MM.1S (cell line): Measurements from ENCODE around the gene TBC1D5.

Experiments used
- DNase-seq: peaks from one replicate; pipeline ENCODE4 v3.0.0-alpha.2; 2015
- H2AFZ ChIP-seq: fragments of 300-600 bp; sonication (generic); 2 replicates; pipeline ENCODE4 v1.6.0; 2016; ENCODE audit warnings: antibody characterized with exemption, low read length
- H3F3A ChIP-seq: fragments of 300-600 bp; sonication (generic); 2 replicates; pipeline ENCODE4 v1.6.1; 2016; ENCODE audit warnings: mild to moderate bottlenecking, antibody characterized with exemption, low read length, moderate library complexity, mixed read lengths; ENCODE audit not compliant: insufficient read depth
- H3K27ac ChIP-seq: fragments of 300-600 bp; sonication (generic); 2 replicates; pipeline ENCODE4 v1.5.1; 2016; ENCODE audit warnings: mild to moderate bottlenecking, low read length
- H3K27me3 ChIP-seq: fragments of 300-600 bp; sonication (generic); replicated peaks from 2 replicates; pipeline ENCODE4 v1.6.0; 2016; ENCODE audit warnings: low read length; ENCODE audit not compliant: insufficient read depth
- H3K36me3 ChIP-seq: fragments of 300-600 bp; sonication (generic); replicated peaks from 2 replicates; pipeline ENCODE4 v1.6.1; 2016; ENCODE audit warnings: mild to moderate bottlenecking, low read length, mixed read lengths; ENCODE audit not compliant: insufficient read depth
- H3K4me1 ChIP-seq: fragments of 300-600 bp; sonication (generic); 2 replicates; pipeline ENCODE4 v1.6.1; 2016; ENCODE audit warnings: low read length, mixed read lengths
- H3K4me2 ChIP-seq: fragments of 300-600 bp; sonication (generic); 2 replicates; pipeline ENCODE4 v1.6.0; 2016; ENCODE audit warnings: low read depth, low read length
- H3K4me3 ChIP-seq: fragments of 300-600 bp; sonication (generic); 2 replicates; pipeline ENCODE4 v1.5.1; 2016; ENCODE audit warnings: low read length, mixed read lengths
- H3K79me2 ChIP-seq: fragments of 300-600 bp; sonication (generic); 2 replicates; pipeline ENCODE4 v1.6.1; 2016; ENCODE audit warnings: mixed run types, low read length, mixed read lengths
- H3K9ac ChIP-seq: fragments of 300-600 bp; sonication (generic); 2 replicates; pipeline ENCODE4 v1.6.1; 2016; ENCODE audit warnings: low read length, mixed read lengths
- H3K9me2 ChIP-seq: fragments of 300-600 bp; sonication (generic); replicated peaks from 2 replicates; pipeline ENCODE4 v1.6.1; 2016; ENCODE audit warnings: mild to moderate bottlenecking, low read length, mixed read lengths; ENCODE audit not compliant: insufficient read depth
- H3K9me3 ChIP-seq: fragments of 300-600 bp; sonication (generic); replicated peaks from 2 replicates; pipeline ENCODE4 v1.6.1; 2016; ENCODE audit warnings: mild to moderate bottlenecking, low read length, mixed read lengths; ENCODE audit not compliant: insufficient read depth
- H4K20me1 ChIP-seq: fragments of 300-600 bp; sonication (generic); 2 replicates; pipeline ENCODE4 v1.6.1; 2016; ENCODE audit warnings: mild to moderate bottlenecking, low read length, moderate library complexity, mixed read lengths; ENCODE audit not compliant: insufficient read depth
- CTCF ChIP-seq: fragments of 300-600 bp; sonication (generic); IDR thresholded peaks from 2 replicates; pipeline ENCODE4 v1.5.1; 2016; ENCODE audit warnings: antibody characterized with exemption, low read length, mixed read lengths
- EZH2 ChIP-seq: fragments of 300-600 bp; sonication (generic); optimal IDR thresholded peaks from 2 replicates; pipeline ENCODE3; 2017; ENCODE audit warnings: low read depth, mild to moderate bottlenecking, antibody characterized with exemption, low read length, mixed read lengths
- EZH2phosphoT487 ChIP-seq: fragments of 300-600 bp; sonication (generic); IDR thresholded peaks from 2 replicates; pipeline ENCODE4 v1.6.1; 2018; ENCODE audit warnings: antibody characterized with exemption, low read length

TBC1D5 gene

DNA sequence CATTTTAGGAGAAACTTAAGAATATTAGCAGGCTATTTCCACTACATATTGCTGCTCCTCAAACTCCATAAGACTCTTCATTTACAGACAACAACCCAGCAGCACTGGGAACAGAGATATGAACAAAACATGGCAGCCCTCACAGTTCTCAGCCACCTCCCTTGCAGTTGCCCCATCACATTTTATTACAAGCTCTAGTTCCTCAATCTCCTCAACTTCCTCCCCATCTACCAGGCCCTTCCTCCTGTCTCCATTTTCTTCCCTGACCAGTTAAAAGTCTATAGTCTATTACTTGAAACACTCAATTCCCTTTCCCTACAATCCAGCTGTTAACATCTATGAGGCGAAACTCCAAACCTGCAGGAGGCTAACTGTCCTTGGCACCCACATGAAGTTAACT, 412.5 kb downstream of the TBC1D5 start:
- no peaks in the 10 kb centered on the region for H3K27me3 ChIP-seq
- no peaks in the 10 kb centered on the region for H3K9me3 ChIP-seq
- no peaks in the 10 kb centered on the region for H3K9me2 ChIP-seq
- H4K20me1 ChIP-seq = no peaks in the 10 kb centered on the region
- TF ChIP-seq CTCF (no peak), EZH2phosphoT487 (no peak), EZH2 (no peak)
- H3K36me3 ChIP-seq = no peaks in the 10 kb centered on the region
- H3K79me2 ChIP-seq = no peaks in the 10 kb centered on the region
- no peak overlapping the region for H3K27ac ChIP-seq
- H3K4me3 ChIP-seq = no peak overlapping the region
- no peak overlapping the region for H3K4me2 ChIP-seq
- H3K4me1 ChIP-seq = no peaks in the 10 kb centered on the region
- H2AFZ ChIP-seq = no peak overlapping the region
- H3F3A ChIP-seq = no peaks in the 10 kb centered on the region
- DNase-seq = no peak
- no peak overlapping the region for H3K9ac ChIP-seq

GRCh38 chr3:17322106-17322793, 420.2 kb downstream of the TBC1D5 start:
- Histone ChIP-seq H3F3A (peaks cover 9% of the 10 kb centered on the region; the same call in 1 of the 2 replicates), H3K27me3 (no peaks in the 10 kb centered on the region), H4K20me1 (no peaks in the 10 kb centered on the region), H3K4me1 (peaks cover 15% of the 10 kb centered on the region), H3K4me2 (peak overlapping the region; percentile 64), H2AFZ (peak overlapping the region; percentile 43), H3K27ac (peak overlapping the region; percentile 42; the same call in 1 of the 2 replicates), H3K79me2 (no peaks in the 10 kb centered on the region), H3K9me3 (no peaks in the 10 kb centered on the region), H3K9ac (peak overlapping the region; percentile 7; the same call in 1 of the 2 replicates), H3K9me2 (no peaks in the 10 kb centered on the region), H3K36me3 (no peaks in the 10 kb centered on the region), H3K4me3 (peak overlapping the region; percentile 34)
- DNase-seq = peak; percentile 58
- no peak for TF ChIP-seq CTCF
- TF ChIP-seq EZH2phosphoT487 = no peak
- no peak for TF ChIP-seq EZH2

GRCh38 chr3:17320266-17320665, 422.2 kb downstream of the TBC1D5 start:
- no peaks in the 10 kb centered on the region for H3K9me2 ChIP-seq
- H3K4me3 ChIP-seq = no peak overlapping the region
- no peak overlapping the region for H3K9ac ChIP-seq
- no peaks in the 10 kb centered on the region for H3K36me3 ChIP-seq
- no peak overlapping the region for H2AFZ ChIP-seq
- H3F3A ChIP-seq = peaks cover 9% of the 10 kb centered on the region; the same call in 1 of the 2 replicates
- no peak overlapping the region for H3K4me2 ChIP-seq
- no peaks in the 10 kb centered on the region for H3K79me2 ChIP-seq
- no peak overlapping the region for H3K27ac ChIP-seq
- no peaks in the 10 kb centered on the region for H3K9me3 ChIP-seq
- H3K27me3 ChIP-seq = no peaks in the 10 kb centered on the region
- no peak for DNase-seq
- H4K20me1 ChIP-seq = no peaks in the 10 kb centered on the region
- peaks cover 15% of the 10 kb centered on the region for H3K4me1 ChIP-seq
- TF ChIP-seq CTCF = no peak
- no peak for TF ChIP-seq EZH2
